ENCODE results near the gene OTUB2. TPM values are rescaled to one million over a fixed set of nuclear protein-coding genes. Genes with fewer than 3 reads are reported as not detected.

OTUB2 gene
- total RNA-seq, 1 experiment from 2014 or later: 1.1 TPM

- no peak for DNase-seq (ENCODE audit: low spot score)
- intact Hi-C loops (cut with micrococcal nuclease; ENCODE audit: unreplicated experiment): no loop called here
- no TSS peak for BruUV-seq (replicated peaks)
Observed at GRCh38 chr14:94054401-94054800, 28.3 kb downstream of the OTUB2 start.

GRCh38 chr14:94054936-94055335, 28.8 kb downstream of the OTUB2 start:
- ChIA-PET POLR2A (ENCODE audit: low non-redundant PET) (no interaction called here), CTCF (no interaction called here)
- DNase-seq (ENCODE audit: low spot score): no peak
- intact Hi-C loops (cut with micrococcal nuclease; ENCODE audit: unreplicated experiment): no loop called here
- TF ChIP-seq EZH2 (IDR thresholded peaks at IDR 0.05; ENCODE audit: borderline replicate concordance, low read depth, low read length, poor library complexity, severe bottlenecking): no peak
- TF ChIP-seq CTCF (conservative IDR thresholded peaks at IDR 0.05; ENCODE audit: low read depth, low read length): no peak
- H3K4me1 ChIP-seq (ENCODE audit: insufficient read depth, low read length, poor library complexity, severe bottlenecking): peaks cover 11% of the 10 kb centered on the region
- H3K36me3 ChIP-seq (ENCODE audit: insufficient read depth, low read length, poor library complexity, severe bottlenecking): peaks cover 70% of the 10 kb centered on the region
- H3K9me3 ChIP-seq (ENCODE audit: low read depth, low read length, poor library complexity, severe bottlenecking): no peaks in the 10 kb centered on the region
- H3K4me3 ChIP-seq (ENCODE audit: low read depth, low read length, poor library complexity, severe bottlenecking): no peak overlapping the region
- H3K27ac ChIP-seq (ENCODE audit: low read depth, low read length, poor library complexity, severe bottlenecking): no peak overlapping the region
- H3K27me3 ChIP-seq (replicated peaks; ENCODE audit: insufficient read depth, low read depth, low read length, poor library complexity): no peaks in the 10 kb centered on the region
- no TSS peak for BruUV-seq (replicated peaks)

More at GRCh38 chr14:94054401-94054800, 28.3 kb downstream of the OTUB2 start:
- Histone ChIP-seq H3K4me3 (ENCODE audit: low read depth, low read length, poor library complexity, severe bottlenecking) (no peak overlapping the region), H3K27me3 (replicated peaks; ENCODE audit: insufficient read depth, low read depth, low read length, poor library complexity) (no peaks in the 10 kb centered on the region), H3K4me1 (ENCODE audit: insufficient read depth, low read length, poor library complexity, severe bottlenecking) (peaks cover 15% of the 10 kb centered on the region), H3K9me3 (ENCODE audit: low read depth, low read length, poor library complexity, severe bottlenecking) (no peaks in the 10 kb centered on the region), H3K27ac (ENCODE audit: low read depth, low read length, poor library complexity, severe bottlenecking) (no peak overlapping the region), H3K36me3 (ENCODE audit: insufficient read depth, low read length, poor library complexity, severe bottlenecking) (peaks cover 70% of the 10 kb centered on the region)
- ChIA-PET CTCF (no interaction called here), POLR2A (ENCODE audit: low non-redundant PET) (no interaction called here)
- TF ChIP-seq CTCF (conservative IDR thresholded peaks at IDR 0.05; ENCODE audit: low read depth, low read length): no peak
- no peak for TF ChIP-seq EZH2 (IDR thresholded peaks at IDR 0.05; ENCODE audit: borderline replicate concordance, low read depth, low read length, poor library complexity, severe bottlenecking)

GRCh38 chr14:94056579-94057308, 30.6 kb downstream of the OTUB2 start:
- Histone ChIP-seq H3K9me3 (ENCODE audit: low read depth, low read length, poor library complexity, severe bottlenecking) (no peaks in the 10 kb centered on the region), H3K4me1 (ENCODE audit: insufficient read depth, low read length, poor library complexity, severe bottlenecking) (peaks cover 6% of the 10 kb centered on the region), H3K4me3 (ENCODE audit: low read depth, low read length, poor library complexity, severe bottlenecking) (no peak overlapping the region), H3K27me3 (replicated peaks; ENCODE audit: insufficient read depth, low read depth, low read length, poor library complexity) (no peaks in the 10 kb centered on the region), H3K27ac (ENCODE audit: low read depth, low read length, poor library complexity, severe bottlenecking) (no peak overlapping the region), H3K36me3 (ENCODE audit: insufficient read depth, low read length, poor library complexity, severe bottlenecking) (peaks cover 71% of the 10 kb centered on the region)
- intact Hi-C loops (cut with micrococcal nuclease; ENCODE audit: unreplicated experiment): no loop called here
- CTCF ChIA-PET: no interaction called here
- no TSS peak for BruUV-seq (replicated peaks)
- POLR2A ChIA-PET (ENCODE audit: low non-redundant PET): no interaction called here
- no peak for TF ChIP-seq CTCF (conservative IDR thresholded peaks at IDR 0.05; ENCODE audit: low read depth, low read length)
- TF ChIP-seq EZH2 (IDR thresholded peaks at IDR 0.05; ENCODE audit: borderline replicate concordance, low read depth, low read length, poor library complexity, severe bottlenecking): no peak
- DNase-seq (ENCODE audit: low spot score): no peak

Data from A673 (cell line).